Measurements from ENCODE around the gene JUND.

- no peak for TF ChIP-seq CTCF (IDR thresholded peaks at IDR 0.05)
- TF ChIP-seq POLR2A (IDR thresholded peaks at IDR 0.05) = no peak
These were observed 27.5 kb upstream of the JUND start for GRCh38 chr19:18308948-18309325.
